K562 (cell line): Measurements from ENCODE around the gene GALNS. TPM values are rescaled to one million over a fixed set of nuclear protein-coding genes. Genes with fewer than 3 reads are reported as not detected.

Experiments used
- CHD1 ChIP-seq: fragments of 200-600 bp; sonication (generic); IDR thresholded peaks from one replicate; pipeline ENCODE4 v1.6.1; 2012; ENCODE audit warnings: mild to moderate bottlenecking, moderate library complexity, low read length, inconsistent platforms
- LARP7 ChIP-seq: fragments of 450-650 bp; IDR thresholded peaks from 2 replicates; pipeline ENCODE4 v1.6.1; 2016
- MECOM ChIP-seq: fragments of 250-450 bp; sonication (Bioruptor Pico); IDR thresholded peaks from 2 replicates; pipeline ENCODE4 v1.8.0; 2022; ENCODE audit warnings: inconsistent platforms
- MTA1 ChIP-seq: fragments of 450-650 bp; IDR thresholded peaks from 2 replicates; pipeline ENCODE4 v1.6.1; 2017; ENCODE audit warnings: borderline replicate concordance
- MTA3 ChIP-seq: fragments of 450-650 bp; formaldehyde crosslinking; IDR thresholded peaks from 2 replicates; pipeline ENCODE4 v1.6.1; 2017; ENCODE audit warnings: mild to moderate bottlenecking, borderline replicate concordance
- MXI1 ChIP-seq: IDR thresholded peaks from 2 replicates; pipeline ENCODE4 v1.6.1; 2011; ENCODE audit warnings: low read depth, mild to moderate bottlenecking, improper control_type of control experiment, low read length
- PHB2 ChIP-seq: fragments of 450-650 bp; IDR thresholded peaks from 2 replicates; pipeline ENCODE4 v1.6.1; 2017; ENCODE audit warnings: low read depth
- POLR2B ChIP-seq: fragments of 450-650 bp; IDR thresholded peaks from 2 replicates; pipeline ENCODE4 v1.6.1; 2018; ENCODE audit warnings: low read depth; ENCODE audit not compliant: partially characterized antibody
- RFX1 ChIP-seq: fragments of 450-650 bp; IDR thresholded peaks from 2 replicates; pipeline ENCODE4 v1.6.1; 2016; ENCODE audit warnings: mild to moderate bottlenecking, moderate library complexity
- RUNX1 ChIP-seq: sonication (generic); IDR thresholded peaks from 2 replicates; pipeline ENCODE4 v1.6.1; 2016; ENCODE audit warnings: antibody characterized with exemption, low read depth
- TAF15 ChIP-seq: fragments of 200-400 bp; formaldehyde crosslinking; IDR thresholded peaks from 2 replicates; pipeline ENCODE4 v1.6.1; 2017; ENCODE audit warnings: mild to moderate bottlenecking, low read depth, low read length, moderate library complexity
- TAL1 ChIP-seq: fragments of 450-650 bp; IDR thresholded peaks from 2 replicates; pipeline ENCODE4 v1.6.1; 2016; ENCODE audit warnings: mild to moderate bottlenecking
- TEAD1 ChIP-seq, 2 experiments: fragments of 450-650 bp in 1 of 2; sonication (generic) in 1 of 2; formaldehyde crosslinking; IDR thresholded peaks; 2 replicates each; pipeline versions ENCODE4 v1.4.0 to v1.8.0; 2020 to 2022; ENCODE audit warnings: mild to moderate bottlenecking in 2 of 2, missing genetic modification reagents in 1 of 2
- XRCC5 ChIP-seq: fragments of 200-400 bp; formaldehyde crosslinking; IDR thresholded peaks from 2 replicates; pipeline ENCODE4 v1.6.1; 2017; ENCODE audit warnings: low read depth, mild to moderate bottlenecking, low read length
- ZNF695 ChIP-seq: fragments of 450-650 bp; formaldehyde crosslinking; IDR thresholded peaks from 2 replicates; pipeline ENCODE4 v1.4.0; 2020; ENCODE audit warnings: mild to moderate bottlenecking, moderate library complexity
- polyA plus RNA-seq, 8 experiments: library from polyadenylated mRNA; depleted of rRNA in 4 of 8; stranded (reverse) in 5 of 8; unstranded in 3 of 8; fragments of >200 nt; fragmentation: Nextera tagmentation in 2 of 8; fragmentation: Illumina TruSeq in 1 of 8; extraction: Ambion mirVana in 2 of 8; extraction: Trizol in 1 of 8; gene quantifications; 2 replicates each; pipeline versions ENCODE4 v1.2.1 to v1.2.3, GENCODE V29; 2011 to 2014; ENCODE audit warnings: inconsistent platforms in 1 of 8, missing spikeins in 1 of 8
- total RNA-seq, 7 experiments: library from RNA; depleted of rRNA in 6 of 7; stranded (reverse); fragments of >200 nt in 6 of 7; fragmentation: Illumina TruSeq in 2 of 7; extraction: Trizol in 2 of 7; gene quantifications; 2 replicates each; pipeline versions ENCODE4 v1.2.1 to v1.2.3, GENCODE V29; 2011 to 2021; ENCODE audit warnings: low replicate concordance in 1 of 7
- TF ChIP-seq, protein P1 (sequence below): fragments of 250-450 bp; sonication (Bioruptor Pico); IDR thresholded peaks from 2 replicates; pipeline ENCODE4 v1.4.0; 2020
- TF ChIP-seq, protein P2 (sequence below): sonication (generic); formaldehyde crosslinking; IDR thresholded peaks from 2 replicates; pipeline ENCODE4 v1.8.0; 2022; ENCODE audit warnings: mild to moderate bottlenecking, low read depth, missing genetic modification reagents

The GALNS gene
- total and polyA plus RNA-seq, 9 of the 15 experiments (the other 6 are each of a cell fraction or from before 2014, with no cell fraction given) = 0.38 to 13.2 (median 4.3) TPM

DNA sequence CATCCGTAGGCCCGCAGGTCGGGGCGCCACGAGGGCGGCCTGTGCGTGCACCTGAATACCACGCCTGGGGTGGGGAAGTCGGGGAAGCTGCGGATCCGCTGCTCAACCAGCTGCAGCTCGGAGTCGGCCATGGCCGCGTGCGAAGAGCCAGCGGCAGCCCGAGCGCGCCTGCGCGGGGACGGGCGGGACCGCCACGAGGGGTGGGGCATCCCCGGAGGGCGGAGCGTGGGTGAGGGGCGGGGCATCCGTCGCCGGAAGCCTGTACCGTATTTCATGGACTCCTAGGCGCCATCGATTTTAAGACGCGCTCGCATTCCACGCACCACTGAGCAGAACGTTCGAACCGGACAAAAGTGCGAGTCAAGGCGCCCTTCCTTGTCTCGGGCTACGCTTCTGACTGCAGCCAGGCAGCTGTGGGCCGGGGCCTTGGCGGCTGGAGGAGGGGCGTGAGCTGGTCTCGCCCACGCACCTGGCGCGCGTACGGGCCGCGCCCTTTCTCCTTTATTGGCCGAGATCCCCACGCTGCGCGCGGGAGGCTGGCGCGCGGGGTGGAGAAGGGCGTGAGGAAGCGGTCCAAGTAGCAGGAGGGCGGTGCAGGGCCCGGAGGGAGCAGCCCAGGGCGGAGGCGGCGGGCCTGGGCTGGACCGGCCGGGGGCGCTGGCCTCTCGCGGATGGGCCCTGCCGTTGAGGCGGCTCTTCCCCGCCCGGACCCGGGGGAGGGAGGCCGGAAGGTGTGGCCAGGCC lies 44.8 kb downstream of the GALNS start, which contains the start of gene APRT (continued):
- TF ChIP-seq LARP7 = no peak
- peak; percentile 71; the same call in 1 of the 2 replicates for TF ChIP-seq MXI1
- TF ChIP-seq, protein P1, sequence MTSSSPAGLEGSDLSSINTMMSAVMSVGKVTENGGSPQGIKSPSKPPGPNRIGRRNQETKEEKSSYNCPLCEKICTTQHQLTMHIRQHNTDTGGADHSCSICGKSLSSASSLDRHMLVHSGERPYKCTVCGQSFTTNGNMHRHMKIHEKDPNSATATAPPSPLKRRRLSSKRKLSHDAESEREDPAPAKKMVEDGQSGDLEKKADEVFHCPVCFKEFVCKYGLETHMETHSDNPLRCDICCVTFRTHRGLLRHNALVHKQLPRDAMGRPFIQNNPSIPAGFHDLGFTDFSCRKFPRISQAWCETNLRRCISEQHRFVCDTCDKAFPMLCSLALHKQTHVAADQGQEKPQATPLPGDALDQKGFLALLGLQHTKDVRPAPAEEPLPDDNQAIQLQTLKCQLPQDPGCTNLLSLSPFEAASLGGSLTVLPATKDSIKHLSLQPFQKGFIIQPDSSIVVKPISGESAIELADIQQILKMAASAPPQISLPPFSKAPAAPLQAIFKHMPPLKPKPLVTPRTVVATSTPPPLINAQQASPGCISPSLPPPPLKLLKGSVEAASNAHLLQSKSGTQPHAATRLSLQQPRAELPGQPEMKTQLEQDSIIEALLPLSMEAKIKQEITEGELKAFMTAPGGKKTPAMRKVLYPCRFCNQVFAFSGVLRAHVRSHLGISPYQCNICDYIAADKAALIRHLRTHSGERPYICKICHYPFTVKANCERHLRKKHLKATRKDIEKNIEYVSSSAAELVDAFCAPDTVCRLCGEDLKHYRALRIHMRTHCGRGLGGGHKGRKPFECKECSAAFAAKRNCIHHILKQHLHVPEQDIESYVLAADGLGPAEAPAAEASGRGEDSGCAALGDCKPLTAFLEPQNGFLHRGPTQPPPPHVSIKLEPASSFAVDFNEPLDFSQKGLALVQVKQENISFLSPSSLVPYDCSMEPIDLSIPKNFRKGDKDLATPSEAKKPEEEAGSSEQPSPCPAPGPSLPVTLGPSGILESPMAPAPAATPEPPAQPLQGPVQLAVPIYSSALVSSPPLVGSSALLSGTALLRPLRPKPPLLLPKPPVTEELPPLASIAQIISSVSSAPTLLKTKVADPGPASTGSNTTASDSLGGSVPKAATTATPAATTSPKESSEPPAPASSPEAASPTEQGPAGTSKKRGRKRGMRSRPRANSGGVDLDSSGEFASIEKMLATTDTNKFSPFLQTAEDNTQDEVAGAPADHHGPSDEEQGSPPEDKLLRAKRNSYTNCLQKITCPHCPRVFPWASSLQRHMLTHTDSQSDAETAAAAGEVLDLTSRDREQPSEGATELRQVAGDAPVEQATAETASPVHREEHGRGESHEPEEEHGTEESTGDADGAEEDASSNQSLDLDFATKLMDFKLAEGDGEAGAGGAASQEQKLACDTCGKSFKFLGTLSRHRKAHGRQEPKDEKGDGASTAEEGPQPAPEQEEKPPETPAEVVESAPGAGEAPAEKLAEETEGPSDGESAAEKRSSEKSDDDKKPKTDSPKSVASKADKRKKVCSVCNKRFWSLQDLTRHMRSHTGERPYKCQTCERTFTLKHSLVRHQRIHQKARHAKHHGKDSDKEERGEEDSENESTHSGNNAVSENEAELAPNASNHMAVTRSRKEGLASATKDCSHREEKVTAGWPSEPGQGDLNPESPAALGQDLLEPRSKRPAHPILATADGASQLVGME (CRISPR knock-in tag) = peak; percentile 12; the same call in 1 of the 2 replicates
- TF ChIP-seq MTA1 = peak; percentile 70; the same call in 1 of the 2 replicates
- TF ChIP-seq CHD1 = peak; percentile 13
- TF ChIP-seq MTA3 = peak; percentile 95
- TF ChIP-seq XRCC5 = peak; percentile 63; the same call in 1 of the 2 replicates
- TF ChIP-seq PHB2 = no peak
- no peak for TF ChIP-seq MECOM
- no peak for TF ChIP-seq ZNF695 (CRISPR knock-in tag)
- TF ChIP-seq TAL1 = no peak
- TF ChIP-seq RFX1 = no peak
- no peak for TF ChIP-seq RUNX1
- peak; percentile 54 for TF ChIP-seq POLR2B
- peak; percentile 3 to 97; a peak in 3 of 4 replicates for TF ChIP-seq TEAD1 (CRISPR knock-in tag; IDR thresholded peaks at IDR 0.05)
- no peak for TF ChIP-seq TAF15
- TF ChIP-seq, protein P2, sequence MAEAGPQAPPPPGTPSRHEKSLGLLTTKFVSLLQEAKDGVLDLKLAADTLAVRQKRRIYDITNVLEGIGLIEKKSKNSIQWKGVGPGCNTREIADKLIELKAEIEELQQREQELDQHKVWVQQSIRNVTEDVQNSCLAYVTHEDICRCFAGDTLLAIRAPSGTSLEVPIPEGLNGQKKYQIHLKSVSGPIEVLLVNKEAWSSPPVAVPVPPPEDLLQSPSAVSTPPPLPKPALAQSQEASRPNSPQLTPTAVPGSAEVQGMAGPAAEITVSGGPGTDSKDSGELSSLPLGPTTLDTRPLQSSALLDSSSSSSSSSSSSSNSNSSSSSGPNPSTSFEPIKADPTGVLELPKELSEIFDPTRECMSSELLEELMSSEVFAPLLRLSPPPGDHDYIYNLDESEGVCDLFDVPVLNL (CRISPR knock-in tag) = 0 out of 2 replicates have a peak, but pooled peaks have one; percentile 7
